ENCODE data around the gene KAZALD1. TPM values are rescaled to one million over a fixed set of nuclear protein-coding genes. Genes with fewer than 3 reads are reported as not detected.

KAZALD1 gene
- total and polyA plus RNA-seq, 12 donors = 3.3 to 16.5 (median 9.9) TPM

DNA sequence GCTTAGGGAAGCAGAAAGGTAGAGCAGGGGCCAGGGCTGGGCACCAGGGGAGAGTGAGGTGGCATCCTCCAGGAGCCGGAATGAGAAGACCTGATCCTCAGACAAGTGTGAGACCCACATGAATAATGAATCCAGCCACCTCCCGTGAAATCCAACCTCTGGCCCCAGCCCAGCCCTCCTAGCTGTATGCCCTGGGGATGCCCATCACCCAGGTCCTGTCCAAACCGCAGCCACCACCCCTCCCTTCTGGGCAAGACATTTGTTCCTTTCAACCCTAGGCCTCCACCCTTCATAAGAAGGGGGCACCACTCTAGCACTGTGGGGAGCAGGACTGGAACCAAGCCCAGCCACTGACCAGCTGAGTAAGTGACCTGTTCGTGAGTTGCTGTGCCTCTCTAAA, 40.5 kb upstream of the KAZALD1 start:
- intact Hi-C loops (cut with DNase I) = no loop called here
- no peak overlapping the region for H3K27ac ChIP-seq
- DNase-seq (no peak), ATAC-seq (no peak)
- peaks cover 0 to 28% (median 24%) of the 10 kb centered on the region in 7 donors for H3K27me3 ChIP-seq
- no peaks in the 10 kb centered on the region for H3K36me3 ChIP-seq
- no peak for TF ChIP-seq CTCF (IDR thresholded peaks at IDR 0.05)
- peaks cover 0 to 15% (median 9%) of the 10 kb centered on the region in 9 donors for H3K4me1 ChIP-seq
- 87 to 94% methylated on average over 4 of the region's 4 CpGs for WGBS, 2 donors
- H3K4me3 ChIP-seq = no peak overlapping the region
- no peaks in the 10 kb centered on the region for H3K9me3 ChIP-seq

DNA sequence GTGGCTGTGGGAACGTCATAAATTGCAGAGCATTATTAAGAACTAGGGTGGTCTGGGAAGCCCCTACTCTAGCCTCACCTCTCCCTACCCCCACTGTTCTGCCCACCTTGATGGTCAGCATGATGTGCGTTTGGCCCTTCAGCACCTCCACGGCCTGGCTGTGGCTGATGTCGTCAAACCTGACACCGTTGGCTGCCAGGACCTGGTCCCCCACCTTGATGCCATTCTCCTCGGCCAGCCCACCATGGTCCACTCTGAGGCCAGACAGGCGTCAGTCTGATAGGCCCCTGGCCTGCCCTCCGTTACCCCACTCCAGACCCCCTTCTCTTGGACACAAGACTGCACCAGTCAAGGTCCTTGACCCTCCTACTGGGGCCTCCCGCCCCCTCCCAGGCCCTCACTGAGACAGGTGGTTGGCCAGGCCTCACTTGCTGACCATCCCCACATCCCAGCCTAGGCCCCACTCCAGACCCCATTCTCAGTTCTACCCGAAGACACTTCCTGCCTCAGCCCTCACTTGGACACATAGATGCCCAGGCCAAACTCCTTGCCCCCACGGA, 40.0 kb upstream of the KAZALD1 start:
- H3K27ac ChIP-seq = no peak overlapping the region
- no peak for TF ChIP-seq CTCF (IDR thresholded peaks at IDR 0.05)
- ATAC-seq = no peak
- intact Hi-C loops (cut with DNase I) = no loop called here
- no peaks in the 10 kb centered on the region for H3K36me3 ChIP-seq
- no peak overlapping the region for H3K4me3 ChIP-seq
- peaks cover 0 to 23% (median 20%) of the 10 kb centered on the region in 7 donors for H3K27me3 ChIP-seq
- no peaks in the 10 kb centered on the region for H3K9me3 ChIP-seq
- WGBS, 2 donors = 87 to 90% methylated on average over 11 of the region's 11 CpGs
- no peak for DNase-seq
- H3K4me1 ChIP-seq = peaks cover 0 to 15% (median 9%) of the 10 kb centered on the region in 9 donors

DNA sequence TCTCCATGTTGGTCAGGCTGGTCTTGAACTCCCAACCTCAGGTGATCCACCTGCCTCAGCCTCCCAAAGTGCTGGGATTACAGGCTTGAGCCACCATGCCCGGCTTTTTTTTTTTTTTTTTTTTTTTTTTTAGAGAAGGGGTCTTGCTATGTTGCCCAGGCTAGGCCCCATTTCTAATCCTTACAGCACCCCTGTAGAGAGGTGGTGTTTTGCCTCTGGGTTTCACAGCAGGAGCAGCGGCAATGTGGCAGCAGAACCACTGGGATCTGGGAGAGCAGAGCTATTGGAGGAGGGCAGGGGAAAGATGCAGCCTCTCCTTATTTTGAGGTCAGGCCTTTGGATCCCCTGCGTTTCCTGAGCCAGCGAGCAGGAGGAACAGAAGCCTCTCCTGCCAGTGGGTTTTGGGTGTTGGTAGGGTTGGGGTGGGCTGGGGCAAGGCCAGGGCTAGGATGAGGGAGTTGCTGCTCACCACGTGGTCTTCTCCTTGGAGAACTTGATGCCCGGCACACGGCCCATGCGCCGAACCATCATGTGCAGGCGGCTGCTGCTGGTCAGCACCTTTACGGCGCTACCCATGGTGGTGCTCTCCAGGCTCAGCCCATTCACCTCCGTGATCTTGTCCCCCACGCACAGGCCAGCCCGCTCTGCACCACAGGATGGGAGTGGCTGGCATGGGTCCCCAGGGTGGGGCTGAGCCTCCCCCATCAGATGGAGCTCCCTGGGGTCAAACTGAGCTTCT, 38.7 kb upstream of the KAZALD1 start:
- 91 to 93% methylated on average over 14 to 15 of the region's 15 CpGs for WGBS, 2 donors
- ATAC-seq (no peak), DNase-seq (no peak)
- Histone ChIP-seq H3K27me3 (peaks cover 0 to 11% (median 10%) of the 10 kb centered on the region in 7 donors), H3K36me3 (no peaks in the 10 kb centered on the region), H3K4me1 (peaks cover 0 to 11% (median 8%) of the 10 kb centered on the region in 9 donors), H3K27ac (no peak overlapping the region), H3K9me3 (no peaks in the 10 kb centered on the region), H3K4me3 (no peak overlapping the region)
- no peak for TF ChIP-seq CTCF (IDR thresholded peaks at IDR 0.05)
- intact Hi-C loops (cut with DNase I) = no loop called here

DNA sequence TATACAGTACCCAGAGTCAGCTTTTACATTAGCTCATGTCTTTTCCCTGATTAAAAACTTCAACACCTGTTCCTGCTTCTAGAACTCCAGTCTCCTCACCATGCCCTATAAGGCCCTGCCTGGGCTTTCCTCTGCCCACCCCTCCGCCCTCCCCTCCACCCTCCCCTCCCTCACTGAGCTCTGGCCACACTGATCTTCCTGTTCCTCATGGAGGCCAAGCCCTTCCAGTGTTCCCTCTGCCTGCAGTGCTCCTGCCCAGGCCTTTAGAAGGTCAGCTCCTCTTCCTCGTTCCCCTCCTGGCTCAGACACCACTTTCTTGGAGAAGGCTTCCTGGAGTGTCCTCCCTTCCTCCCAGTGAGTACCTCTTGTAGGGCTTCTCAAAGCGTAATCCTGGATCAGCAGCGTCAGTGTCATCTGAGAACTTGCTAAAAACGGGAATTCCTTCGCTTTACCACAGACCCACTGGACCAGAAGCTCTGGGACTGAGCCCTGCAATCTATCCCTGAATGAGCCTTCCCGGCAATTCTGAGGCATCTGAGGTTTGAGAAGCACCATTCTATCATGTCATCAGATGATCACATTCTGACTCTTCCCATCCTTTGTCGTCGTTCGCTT, 34.6 kb upstream of the KAZALD1 start:
- H3K9me3 ChIP-seq = no peaks in the 10 kb centered on the region
- ATAC-seq (no peak), DNase-seq (no peak)
- WGBS, 2 donors = 66 to 80% methylated on average over 10 of the region's 10 CpGs
- TF ChIP-seq CTCF (IDR thresholded peaks at IDR 0.05) = no peak
- H3K27me3 ChIP-seq = no peaks in the 10 kb centered on the region
- intact Hi-C loops (cut with DNase I) = loop anchor here in 1 of 10 donors (5.0 kb wide), 1 partner anchor 40 kb away; the partner anchor contains the start of genes MRPL43 and TWNK
- no peak overlapping the region for H3K4me3 ChIP-seq
- peaks cover 6 to 16% (median 10%) of the 10 kb centered on the region in 9 donors for H3K4me1 ChIP-seq
- no peaks in the 10 kb centered on the region for H3K36me3 ChIP-seq
- no peak overlapping the region for H3K27ac ChIP-seq
